GM21447 (cell line): ENCODE data around the gene DCTN2.

Experiments
- ATAC-seq: cut with Tn5 transposase; IDR thresholded peaks from one replicate; pipeline ENCODE4 v1.9.1; 2021; ENCODE audit not compliant: unreplicated experiment

The DCTN2 gene

GRCh38 chr12:57491393-57492280 lies 55.4 kb downstream of the DCTN2 start:
- no peak for ATAC-seq

DNA sequence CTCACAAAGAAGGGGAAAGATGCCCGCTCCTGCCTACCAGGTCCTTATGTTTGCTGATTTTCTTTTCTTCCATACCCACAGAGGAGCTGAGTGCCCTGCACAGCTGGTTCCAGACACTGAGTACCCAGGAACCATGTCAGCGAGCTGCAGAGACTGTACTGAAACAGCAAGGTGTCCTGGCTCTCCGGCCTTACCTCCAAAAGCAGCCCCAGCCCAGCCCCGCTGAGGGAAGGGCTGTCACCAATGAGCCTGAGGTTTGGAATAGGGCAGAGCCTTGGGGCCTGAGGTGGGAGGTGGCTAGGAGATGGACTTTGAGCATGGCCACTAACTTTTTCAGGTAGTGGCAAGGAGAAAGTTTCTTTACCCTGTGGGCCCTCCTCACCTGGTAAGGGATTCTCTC lies 56.9 kb downstream of the DCTN2 start:
- ATAC-seq: no peak

GRCh38 chr12:57489157-57489641 lies 57.8 kb downstream of the DCTN2 start:
- ATAC-seq: no peak

- ATAC-seq: no peak
Observed at GRCh38 chr12:57488402-57489156, 58.4 kb downstream of the DCTN2 start.

DNA sequence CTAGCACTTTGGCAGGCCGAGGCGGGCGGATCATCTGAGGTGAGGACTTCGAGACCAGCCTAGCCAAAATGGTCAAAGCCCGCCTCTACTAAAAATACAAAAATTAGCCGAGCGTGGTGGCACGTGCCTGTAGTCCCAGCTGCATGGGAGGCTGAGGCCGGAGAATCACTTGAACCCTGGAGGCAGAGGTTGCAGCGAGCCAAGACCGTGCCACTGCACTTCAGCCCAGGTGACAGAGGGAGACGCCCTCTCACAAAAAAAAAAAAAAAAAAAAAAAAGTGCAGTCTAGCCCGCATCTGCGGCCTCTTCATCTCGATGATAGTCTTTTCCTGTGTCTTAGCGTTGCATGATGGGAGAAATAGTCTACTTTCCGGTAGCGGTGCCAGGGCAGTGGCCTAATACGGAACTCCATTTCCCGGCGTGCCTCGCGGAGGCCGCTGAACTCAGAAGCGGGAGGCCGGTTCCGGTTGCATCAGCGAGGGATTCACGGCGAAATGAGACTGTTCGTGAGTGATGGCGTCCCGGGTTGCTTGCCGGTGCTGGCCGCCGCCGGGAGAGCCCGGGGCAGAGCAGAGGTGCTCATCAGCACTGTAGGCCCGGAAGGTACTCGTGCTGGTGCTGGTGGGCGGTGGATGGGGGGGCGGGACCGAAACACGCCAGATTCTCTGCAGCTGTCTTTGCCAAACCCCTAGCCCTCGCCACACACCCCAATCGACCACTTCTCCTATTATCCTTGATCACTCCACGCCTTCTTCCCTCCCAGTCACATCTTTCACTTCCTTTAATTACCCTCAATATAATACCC lies 59.2 kb downstream of the DCTN2 start, which contains the start of gene MARS1:
Gene MARS1, plus strand, starts transcription at position 472 of the 805 bp plus-strand sequence. Its CDS starts 23 bp downstream, at position 495.
- peak; percentile 97 for ATAC-seq

DNA sequence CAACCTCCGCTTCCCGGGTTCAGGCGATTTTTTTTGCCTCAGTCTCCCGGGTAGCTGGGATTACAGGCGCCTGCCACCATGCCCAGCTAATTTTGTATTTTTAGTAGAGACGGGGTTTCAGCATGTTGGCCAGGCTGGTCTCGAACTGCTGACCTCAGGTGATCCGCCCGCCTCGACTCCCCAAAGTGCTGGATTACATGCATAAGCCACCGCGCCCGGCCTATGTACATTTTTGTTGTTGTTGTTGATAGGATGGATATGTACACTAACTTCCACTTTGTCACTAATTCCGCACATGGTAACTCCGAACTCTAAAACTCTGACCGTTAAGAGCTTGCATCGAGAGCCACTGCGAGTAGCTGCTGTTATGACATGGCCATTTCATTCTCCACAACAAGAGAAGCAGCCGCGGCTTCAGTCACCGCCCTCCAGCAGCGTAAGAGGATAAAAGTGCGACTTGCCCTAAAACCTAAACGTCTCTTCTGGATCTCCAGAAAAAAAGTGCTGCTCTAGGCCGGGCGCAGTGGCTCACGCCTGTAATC lies 59.9 kb downstream of the DCTN2 start:
- ATAC-seq: no peak

GRCh38 chr12:57485695-57486094 lies 61.3 kb downstream of the DCTN2 start:
- no peak for ATAC-seq

- no peak for ATAC-seq
Observed at GRCh38 chr12:57483466-57483865, 63.5 kb downstream of the DCTN2 start.

DNA sequence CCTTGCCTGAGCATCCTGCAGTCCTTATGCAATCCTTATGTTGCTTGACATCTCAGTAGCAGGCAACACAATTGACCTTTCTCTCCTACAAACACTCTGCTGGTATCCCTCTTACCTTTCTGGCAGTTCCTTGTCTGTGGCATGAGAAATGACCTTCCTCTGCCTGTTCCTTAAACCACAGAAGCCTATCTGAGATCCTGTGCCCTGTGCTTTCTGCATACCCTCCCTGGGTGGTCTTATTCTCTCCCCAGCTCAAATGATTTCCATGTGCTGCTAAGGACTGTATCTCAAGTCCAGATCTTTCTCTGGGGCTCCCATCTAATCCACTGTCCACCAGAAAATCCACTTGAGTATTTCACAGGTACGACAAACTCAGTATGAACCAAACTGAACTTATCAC lies 65.3 kb downstream of the DCTN2 start:
- no peak for ATAC-seq
